GM19468 (cell line): Measurements from ENCODE around the gene CNTLN.
"Not testable (repeated sequence)": the region's sequence is repeated elsewhere in the genome, so short reads cannot be mapped to it uniquely, and the experiment has no call there.

ENCODE experiments used
- ATAC-seq: cut with Tn5 transposase; IDR thresholded peaks from one replicate; pipeline ENCODE4 v1.9.1; 2021; ENCODE audit warnings: mild to moderate bottlenecking, moderate library complexity, moderate number of reproducible peaks; ENCODE audit not compliant: unreplicated experiment; ENCODE audit errors: extremely low read depth

CNTLN gene

GRCh38 chr9:17484906-17485305 is 350.1 kb downstream of the CNTLN start:
- ATAC-seq = no peak

DNA sequence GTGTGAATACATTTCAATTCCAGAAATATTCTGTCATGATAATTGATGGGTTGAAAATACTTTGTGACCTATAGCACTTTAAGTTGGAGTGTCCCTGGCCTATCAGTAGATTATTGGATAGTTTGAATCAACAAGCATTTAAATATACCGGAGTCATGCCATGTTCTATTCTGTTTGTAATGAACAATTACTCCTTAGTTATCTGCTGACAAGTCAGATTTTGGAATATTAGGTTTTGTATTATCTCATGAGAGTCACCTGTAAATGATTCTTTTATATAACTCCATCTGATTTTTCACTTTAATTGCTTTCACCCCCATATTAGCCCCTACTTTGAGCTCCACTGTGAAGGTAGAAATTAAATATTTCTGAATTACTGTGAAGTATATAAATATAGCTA is 351.6 kb downstream of the CNTLN start:
- ATAC-seq = no peak

DNA sequence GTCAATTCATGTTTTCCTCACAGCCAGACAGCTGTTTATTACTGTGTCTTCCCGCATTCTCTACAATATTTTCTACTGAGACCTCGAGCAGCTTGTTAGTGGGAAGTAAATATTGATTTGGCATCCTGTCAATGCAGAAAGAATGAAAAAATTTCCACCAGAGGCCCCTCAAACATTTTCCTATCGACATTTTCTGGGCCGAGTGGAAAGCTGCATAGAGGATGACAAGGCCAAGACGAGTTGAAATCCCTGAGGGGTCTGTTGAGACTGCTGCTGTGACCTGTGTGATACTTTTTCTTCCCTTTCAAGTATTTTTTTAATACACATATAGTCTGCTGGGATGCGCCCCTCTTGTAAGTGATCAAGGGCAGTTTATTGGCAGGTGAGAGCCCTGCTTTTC is 352.6 kb downstream of the CNTLN start:
- no peak for ATAC-seq

- no peak for ATAC-seq
These were observed 353.8 kb downstream of the CNTLN start for GRCh38 chr9:17488662-17489061.

DNA sequence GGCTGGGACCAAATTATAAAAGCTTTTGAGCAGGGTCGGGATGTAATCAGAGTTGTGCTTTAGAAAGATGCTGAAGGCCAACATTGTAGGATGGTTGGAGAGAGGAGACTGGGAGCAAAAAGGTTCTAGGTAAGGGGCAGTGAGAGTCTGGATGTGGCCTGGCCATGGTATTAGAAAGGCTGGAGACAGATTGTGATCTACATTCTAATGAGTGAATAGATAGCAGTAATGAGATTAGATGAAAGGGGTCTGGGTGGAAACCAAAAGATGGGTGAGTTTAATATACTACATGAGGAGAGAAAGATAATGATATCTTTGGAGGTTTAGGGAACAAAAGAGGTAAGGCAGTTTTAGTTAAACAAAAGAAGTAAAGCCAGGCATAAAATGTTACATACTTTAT is 355.3 kb downstream of the CNTLN start:
- no peak for ATAC-seq

DNA sequence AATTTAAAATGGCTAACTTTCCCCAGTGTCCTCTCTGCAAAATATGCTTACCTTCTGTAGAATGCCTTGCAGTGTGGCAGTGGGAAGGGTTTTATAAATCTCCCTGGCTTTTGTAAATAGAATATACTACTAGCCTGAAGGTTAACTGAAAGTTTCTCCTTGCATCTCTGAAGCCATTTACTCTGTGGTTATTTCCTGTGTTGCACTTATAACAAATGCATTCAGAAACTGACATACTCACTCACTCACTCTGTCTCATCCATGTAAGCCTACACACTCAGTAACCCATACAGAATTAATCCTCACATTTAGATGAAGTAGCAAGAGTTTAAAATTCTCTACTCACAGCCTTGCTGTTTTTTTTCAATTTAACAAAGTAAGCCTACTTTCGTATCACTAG is 356.9 kb downstream of the CNTLN start:
- ATAC-seq = no peak

- ATAC-seq = no peak
These were observed 368.4 kb downstream of the CNTLN start for GRCh38 chr9:17503196-17503595.

DNA sequence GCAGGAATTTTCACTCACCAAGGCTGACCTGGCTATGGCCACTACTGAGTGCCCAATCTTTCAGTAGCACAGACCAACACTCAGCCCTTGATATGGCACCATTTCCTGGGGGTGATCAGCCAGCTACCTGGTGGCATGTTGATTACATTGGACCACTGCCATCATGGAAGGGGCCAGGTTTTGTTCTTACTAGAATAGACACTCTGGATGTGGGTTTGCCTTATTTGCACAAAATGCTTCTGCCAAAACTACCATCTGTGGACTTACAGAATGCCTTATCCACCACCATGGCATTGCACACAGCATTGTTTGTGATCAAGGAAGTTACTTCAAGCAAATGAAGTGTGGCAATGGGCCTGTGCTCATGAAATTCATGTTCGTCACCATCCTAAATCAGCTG is 374.3 kb downstream of the CNTLN start:
- ATAC-seq = no peak

- no peak for ATAC-seq
These were observed 374.9 kb downstream of the CNTLN start for GRCh38 chr9:17509701-17510100.

- no peak for ATAC-seq
These were observed 384.9 kb downstream of the CNTLN start for GRCh38 chr9:17519761-17520160.

DNA sequence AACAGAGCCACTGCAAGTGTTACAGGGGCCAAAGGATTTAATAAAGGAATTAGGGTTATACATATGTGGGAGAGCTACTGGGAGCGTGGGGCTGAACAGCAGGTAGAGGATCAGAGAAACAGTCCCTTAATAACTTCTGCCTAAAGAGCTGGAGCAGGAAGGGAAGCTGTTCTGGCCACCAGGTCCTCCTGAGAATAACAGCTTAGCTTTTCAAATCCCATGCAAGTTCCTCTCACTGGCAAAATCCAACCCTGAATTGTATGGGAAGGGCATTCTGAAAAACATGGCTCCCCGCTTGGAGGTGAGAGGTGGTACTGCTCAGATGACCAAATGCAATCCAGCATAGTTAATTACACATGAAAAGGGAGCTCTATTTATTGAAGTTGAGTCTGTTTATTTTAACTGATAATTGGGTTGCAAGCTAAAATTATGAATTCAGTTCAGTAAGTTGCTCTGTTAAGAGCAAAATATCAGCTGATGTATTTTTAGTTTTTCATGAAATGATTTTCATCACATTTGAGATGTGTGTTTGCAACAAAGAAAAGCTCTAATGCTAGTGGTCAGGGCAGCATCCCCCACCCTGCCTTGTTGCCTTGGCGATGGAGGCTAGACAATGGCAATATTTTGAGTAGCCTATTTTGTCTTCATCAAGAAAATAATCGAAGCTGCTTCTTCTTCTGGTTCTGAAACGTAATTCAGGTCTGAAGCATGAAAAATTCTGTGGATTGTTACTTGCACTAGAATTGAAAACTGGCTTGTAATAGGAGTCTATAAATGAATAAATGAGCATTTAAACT is 385.6 kb downstream of the CNTLN start:
- no peak for ATAC-seq

GRCh38 chr9:17521100-17521855 is 386.4 kb downstream of the CNTLN start:
- ATAC-seq = no peak

DNA sequence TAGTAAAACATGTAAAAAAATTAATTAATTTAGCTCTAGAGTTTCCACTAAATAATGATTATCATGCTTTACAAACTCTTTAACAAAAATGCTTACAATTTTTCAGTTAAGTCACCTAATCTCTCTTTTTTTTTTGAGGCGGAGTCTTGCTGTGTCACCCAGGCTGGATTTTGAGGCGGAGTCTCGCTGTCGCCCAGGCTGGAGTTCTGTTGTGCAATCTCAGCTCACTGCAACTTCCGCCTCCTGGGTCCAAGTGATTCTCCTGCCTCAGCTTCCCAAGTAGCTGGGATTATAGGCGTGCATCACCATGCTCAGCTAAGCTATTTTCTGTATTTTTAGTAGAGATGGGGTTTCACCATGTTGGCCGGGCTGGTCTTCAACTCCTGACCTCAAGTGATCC is 391.9 kb downstream of the CNTLN start:
- ATAC-seq = not testable (repeated sequence)

DNA sequence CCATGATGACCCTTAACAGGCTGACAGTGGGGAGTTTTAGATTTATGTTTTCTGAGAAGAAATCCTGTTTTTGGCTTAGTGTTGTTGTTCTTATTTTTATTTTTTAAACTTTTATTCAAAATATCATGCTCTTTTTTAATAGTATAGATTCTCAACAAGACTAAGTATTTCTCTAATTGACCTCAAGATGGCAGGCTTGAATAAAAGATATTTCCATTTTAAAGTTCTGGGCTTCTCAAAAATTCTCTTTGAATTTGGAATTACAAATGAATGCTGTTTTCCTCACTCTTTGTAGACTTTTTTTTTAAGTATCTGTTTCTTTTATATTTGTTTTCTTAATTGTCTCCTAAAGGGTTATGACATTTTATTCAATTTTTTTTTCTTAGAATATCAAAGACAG is 394.0 kb downstream of the CNTLN start:
- ATAC-seq = no peak

DNA sequence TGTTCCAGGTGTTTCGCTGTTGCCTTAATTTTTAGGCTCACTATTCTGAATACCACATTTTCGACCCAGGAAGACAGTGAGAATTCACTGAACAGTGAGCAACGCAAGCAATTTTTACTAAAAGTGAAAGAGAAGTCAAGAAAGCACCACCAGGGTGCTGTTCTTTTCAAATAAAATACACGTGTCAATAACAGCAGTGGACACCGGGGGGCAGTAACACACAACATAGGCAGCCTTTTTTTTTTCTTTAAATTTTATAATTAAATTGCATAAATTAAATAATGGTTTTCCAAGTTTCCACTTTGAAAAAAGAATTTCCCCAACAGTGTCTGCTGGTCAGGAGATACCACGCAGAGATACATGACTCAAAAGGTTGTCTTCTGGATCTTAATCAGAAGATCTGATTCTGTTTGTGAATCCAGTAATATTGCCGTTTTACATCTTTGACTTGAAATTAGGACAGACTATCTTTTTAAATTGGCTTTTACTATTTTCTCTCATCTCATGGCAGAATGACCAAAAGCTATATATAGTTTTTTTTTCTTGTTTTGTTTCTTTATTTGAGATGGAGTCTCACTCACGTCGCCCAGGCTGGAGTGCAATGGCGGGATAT is 396.9 kb downstream of the CNTLN start:
- no peak for ATAC-seq

DNA sequence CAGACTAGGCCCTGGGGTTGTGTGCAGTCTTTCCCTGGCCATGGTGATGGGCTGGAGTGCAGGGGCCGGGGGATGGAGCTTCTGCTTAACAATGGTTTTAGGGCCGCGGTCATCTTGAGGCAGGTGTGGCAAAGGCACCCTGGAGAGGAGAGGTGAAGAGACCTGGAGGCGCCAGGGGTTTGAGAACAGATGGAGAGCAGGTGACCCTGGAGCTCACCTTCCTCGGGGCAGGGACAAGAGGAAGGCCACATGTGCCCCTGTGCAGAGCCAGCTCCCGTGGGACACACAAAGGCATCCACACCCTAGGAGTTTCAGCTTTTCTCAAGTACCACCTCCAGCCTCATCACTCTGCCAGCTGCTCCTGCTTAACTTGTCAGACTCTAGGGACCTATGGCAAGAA is 397.6 kb downstream of the CNTLN start:
- no peak for ATAC-seq

DNA sequence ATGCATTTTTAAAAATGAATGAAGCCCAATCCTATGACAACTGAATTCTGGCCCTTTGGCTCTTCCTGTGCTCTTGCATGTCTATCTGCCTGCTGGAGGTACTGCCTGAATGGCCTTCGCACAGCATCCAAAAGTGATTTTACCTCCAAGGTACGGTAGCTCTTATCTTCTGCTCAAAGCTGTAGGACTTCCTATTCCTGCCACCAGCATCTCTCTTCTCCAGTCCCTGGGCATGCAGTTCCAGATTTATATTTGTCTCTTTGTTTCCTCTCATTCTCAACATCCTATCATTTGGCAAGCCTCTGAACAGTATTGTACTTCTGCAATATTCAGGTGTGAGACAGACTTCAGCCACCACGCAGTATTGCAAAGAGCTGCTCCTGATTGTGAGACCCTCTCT is 400.3 kb downstream of the CNTLN start:
- ATAC-seq = no peak

- no peak for ATAC-seq
These were observed 401.2 kb downstream of the CNTLN start for GRCh38 chr9:17536027-17536426.

DNA sequence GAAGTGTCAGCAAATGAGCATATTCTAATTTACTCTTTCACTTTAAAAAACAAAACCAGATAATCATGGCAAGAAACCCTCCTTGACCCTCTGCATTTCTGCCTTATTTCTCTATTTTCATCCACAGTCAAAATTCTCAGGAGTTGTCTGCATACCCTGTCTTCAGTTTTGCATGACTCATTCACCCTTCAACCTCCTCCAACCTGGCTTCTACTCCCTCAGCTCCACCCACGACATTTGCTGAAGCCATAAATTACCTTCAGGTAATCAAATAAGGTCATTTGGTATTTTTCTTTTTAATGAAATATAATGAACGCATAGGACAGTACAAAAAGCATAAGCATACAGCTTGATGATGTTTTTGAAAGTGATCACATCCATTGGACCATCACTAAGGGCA is 416.2 kb downstream of the CNTLN start:
- ATAC-seq = no peak
